GM23338 (cell line): ENCODE measurements around the gene UBL7. TPM values are rescaled to one million over a fixed set of nuclear protein-coding genes. Genes with fewer than 3 reads are reported as not detected.

Source experiments
- ATAC-seq: fragments of 200-7000 bp; cut with Tn5 transposase; 3 replicates; pipeline ENCODE4 v1.9.1; 2020
- DNase-seq: peaks from one replicate; pipeline ENCODE4 v3.0.0-alpha.2; 2015; ENCODE audit warnings: low spot score
- H2AFZ ChIP-seq: fragments of 200-600 bp; sonication (generic); 2 replicates; pipeline ENCODE4 v1.8.0; 2016; ENCODE audit warnings: antibody characterized with exemption, mild to moderate bottlenecking, moderate library complexity
- H3F3A ChIP-seq: fragments of 200-600 bp; sonication (generic); replicated peaks from 2 replicates; pipeline ENCODE4 v1.8.0; 2017; ENCODE audit warnings: antibody characterized with exemption, mixed run types, low read depth
- H3K27ac ChIP-seq: fragments of 200-600 bp; sonication (generic); 2 replicates; pipeline ENCODE4 v1.6.1; 2016; ENCODE audit warnings: low read depth
- H3K27me3 ChIP-seq: fragments of 200-600 bp; sonication (generic); 2 replicates; pipeline ENCODE4 v1.8.0; 2016; ENCODE audit warnings: mild to moderate bottlenecking, mixed run types, moderate library complexity; ENCODE audit not compliant: insufficient read depth
- H3K36me3 ChIP-seq: fragments of 200-600 bp; sonication (generic); 2 replicates; pipeline ENCODE4 v1.8.0; 2016; ENCODE audit warnings: mild to moderate bottlenecking; ENCODE audit not compliant: insufficient read depth
- H3K4me1 ChIP-seq: fragments of 200-600 bp; sonication (generic); 2 replicates; pipeline ENCODE4 v1.8.0; 2016; ENCODE audit warnings: mild to moderate bottlenecking, moderate library complexity; ENCODE audit not compliant: insufficient read depth
- H3K4me2 ChIP-seq: fragments of 200-600 bp; sonication (generic); 2 replicates; pipeline ENCODE4 v1.7.1; 2017; ENCODE audit warnings: mixed run types
- H3K4me3 ChIP-seq: fragments of 200-600 bp; sonication (generic); 2 replicates; pipeline ENCODE4 v1.6.1; 2016; ENCODE audit warnings: mixed run types
- H3K79me2 ChIP-seq: fragments of 200-600 bp; sonication (generic); replicated peaks from 2 replicates; pipeline ENCODE4 v1.8.0; 2017; ENCODE audit warnings: mild to moderate bottlenecking; ENCODE audit not compliant: insufficient read depth
- H3K9me2 ChIP-seq: fragments of 200-600 bp; sonication (generic); 2 replicates; pipeline ENCODE4 v1.8.0; 2017; ENCODE audit not compliant: insufficient read depth
- H4K20me1 ChIP-seq: fragments of 200-600 bp; sonication (generic); replicated peaks from 2 replicates; pipeline ENCODE4 v1.8.0; 2017; ENCODE audit warnings: mild to moderate bottlenecking; ENCODE audit not compliant: insufficient read depth
- H3K27ac Mint-ChIP-seq: 2 replicates; pipeline ENCODE4 v1.8.0; 2020; ENCODE audit warnings: inconsistent platforms, mild to moderate bottlenecking, moderate library complexity, mixed read lengths
- H3K27me3 Mint-ChIP-seq: 3 replicates; pipeline ENCODE4 v1.8.0; 2022; ENCODE audit warnings: low read depth, mild to moderate bottlenecking, moderate library complexity, mixed read lengths, inconsistent platforms; ENCODE audit not compliant: insufficient read depth, poor library complexity
- H3K36me3 Mint-ChIP-seq: 3 replicates; pipeline ENCODE4 v1.8.0; 2021; ENCODE audit warnings: low read depth, mild to moderate bottlenecking, inconsistent platforms, moderate library complexity, mixed read lengths
- H3K4me1 Mint-ChIP-seq: 3 replicates; pipeline ENCODE4 v1.8.0; 2020; ENCODE audit warnings: mild to moderate bottlenecking, inconsistent platforms, mixed read lengths
- H3K4me3 Mint-ChIP-seq: 3 replicates; pipeline ENCODE4 v1.8.0; 2021; ENCODE audit warnings: moderate library complexity, mild to moderate bottlenecking, inconsistent platforms, mixed read lengths
- H3K9me3 Mint-ChIP-seq: 3 replicates; pipeline ENCODE4 v1.8.0; 2020; ENCODE audit warnings: moderate library complexity, mild to moderate bottlenecking, inconsistent platforms, mixed read lengths
- CREB1 ChIP-seq: fragments of 250-450 bp; sonication (Bioruptor Pico); IDR thresholded peaks from 2 replicates; pipeline ENCODE4 v1.5.0; 2020; ENCODE audit warnings: low read depth, mild to moderate bottlenecking, moderate library complexity
- EZH2 ChIP-seq: fragments of 200-600 bp; sonication (generic); IDR thresholded peaks from one replicate; pipeline ENCODE4 v1.8.0; 2017; ENCODE audit warnings: antibody characterized with exemption, mild to moderate bottlenecking, low read depth; ENCODE audit not compliant: unreplicated experiment
- EZH2phosphoT487 ChIP-seq: fragments of 200-600 bp; sonication (generic); IDR thresholded peaks from one replicate; pipeline ENCODE4 v1.8.1; 2018; ENCODE audit warnings: antibody characterized with exemption; ENCODE audit not compliant: unreplicated experiment
- JUNB ChIP-seq: IDR thresholded peaks from one replicate; pipeline ENCODE4 v1.6.1; 2016; ENCODE audit warnings: antibody characterized with exemption; ENCODE audit not compliant: unreplicated experiment
- NANOG ChIP-seq: IDR thresholded peaks from 2 replicates; pipeline ENCODE4 v1.6.1; 2016; ENCODE audit warnings: antibody characterized with exemption, borderline replicate concordance
- POLR2AphosphoS5 ChIP-seq: IDR thresholded peaks from 2 replicates; pipeline ENCODE4 v1.6.1; 2016; ENCODE audit warnings: antibody characterized with exemption, low read depth
- STAT1 ChIP-seq: IDR thresholded peaks from one replicate; pipeline ENCODE4 v1.6.1; 2016; ENCODE audit warnings: antibody characterized with exemption; ENCODE audit not compliant: unreplicated experiment
- ZNF114 ChIP-seq: fragments of 250-450 bp; sonication (Bioruptor Pico); IDR thresholded peaks from 2 replicates; pipeline ENCODE4 v1.5.0; 2020; ENCODE audit warnings: mild to moderate bottlenecking, moderate library complexity
- ZNF331 ChIP-seq: fragments of 250-450 bp; sonication (Bioruptor Pico); IDR thresholded peaks from 2 replicates; pipeline ENCODE4 v1.5.0; 2020; ENCODE audit warnings: low read depth, mild to moderate bottlenecking, moderate library complexity
- polyA plus RNA-seq: library from polyadenylated mRNA; unstranded; fragments of >200 nt; fragmentation: Nextera tagmentation; extraction: Ambion mirVana; gene quantifications from 2 replicates; pipeline ENCODE4 v1.2.1, GENCODE V29; 2016
- total RNA-seq: library from RNA; depleted of rRNA; stranded (reverse); fragments of >200 nt; shearing (Covaris generic); gene quantifications from 2 replicates; pipeline ENCODE4 v1.2.3, GENCODE V29; 2014
- TF ChIP-seq, protein P1 (sequence below), 2 experiments: fragments of 200-600 bp in 1 of 2; sonication (generic) in 1 of 2; conservative IDR thresholded peaks; 2 replicates each; pipeline versions ENCODE4 v1.5.1 to v1.6.1; 2016 to 2017; ENCODE audit warnings: antibody characterized with exemption in 2 of 2, low read depth in 2 of 2, mild to moderate bottlenecking in 2 of 2, moderate library complexity in 1 of 2
- TF ChIP-seq, protein P2 (sequence below): IDR thresholded peaks from one replicate; pipeline ENCODE4 v1.6.1; 2018; ENCODE audit warnings: antibody characterized with exemption; ENCODE audit not compliant: unreplicated experiment
- TF ChIP-seq, protein P3 (sequence below): fragments of 250-450 bp; sonication (Bioruptor Pico); IDR thresholded peaks from 2 replicates; pipeline ENCODE4 v1.5.0; 2020; ENCODE audit warnings: mild to moderate bottlenecking, moderate library complexity
- TF ChIP-seq, protein P4 (sequence below): IDR thresholded peaks from 2 replicates; pipeline ENCODE4 v1.6.1; 2016; ENCODE audit warnings: antibody characterized with exemption

The UBL7 gene
- total and polyA plus RNA-seq, 2 experiments from 2014 or later: 73.7 to 99.2 TPM

DNA sequence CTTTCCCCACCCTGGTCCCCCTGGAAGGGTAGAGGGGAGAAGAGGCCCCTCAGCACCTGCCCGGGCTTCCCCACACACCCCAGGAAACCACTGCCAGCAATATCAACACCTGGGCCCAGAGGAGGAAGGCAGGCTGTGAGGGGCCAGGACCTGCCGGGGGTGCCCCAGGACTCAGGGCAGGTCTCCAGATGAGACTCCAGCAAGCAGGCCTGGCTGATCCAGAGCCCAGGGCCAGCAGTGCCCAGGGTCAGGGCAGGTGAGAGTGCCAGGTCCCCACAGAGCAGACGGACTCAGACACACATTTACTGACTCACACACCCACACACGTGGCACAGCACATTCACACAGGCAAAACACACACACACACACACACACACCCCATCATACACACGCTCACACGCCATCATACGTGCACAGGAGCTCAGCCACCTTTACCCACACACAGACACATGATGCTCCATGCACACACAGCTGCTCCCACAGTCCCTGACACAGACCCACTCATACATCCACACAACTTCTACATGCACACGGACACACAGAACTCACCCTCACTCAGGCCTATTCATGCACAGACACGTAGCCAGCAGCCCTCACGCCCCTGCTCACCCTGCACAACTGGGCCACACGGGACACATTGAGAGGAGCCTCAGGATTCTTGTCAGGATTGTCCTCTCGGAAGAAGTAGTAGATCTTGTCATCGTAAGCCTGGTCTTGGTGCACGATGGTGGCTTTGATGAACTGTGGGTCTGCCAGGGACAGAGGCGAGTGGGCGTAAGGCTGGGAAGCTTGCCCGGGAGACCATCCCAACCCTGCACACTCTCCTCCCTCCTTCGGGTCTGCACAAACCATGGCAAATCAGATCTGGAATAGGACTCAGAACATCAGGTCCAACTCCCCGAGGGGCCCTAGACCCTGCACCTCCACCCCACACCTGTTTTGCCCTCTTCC lies 44.7 kb downstream of the UBL7 start:
- H3K27ac Mint-ChIP-seq: no peak overlapping the region; the same call in 1 of the 2 replicates
- no peak overlapping the region for H3K4me2 ChIP-seq
- no peak overlapping the region for H3K4me3 Mint-ChIP-seq

More for the DNA sequence above, 44.7 kb downstream of the UBL7 start:
- Histone ChIP-seq H3K27me3 (no peaks in the 10 kb centered on the region), H4K20me1 (no peaks in the 10 kb centered on the region; the same call in 1 of the 2 replicates), H3F3A (no peaks in the 10 kb centered on the region), H3K9me2 (no peaks in the 10 kb centered on the region), H3K4me1 (peaks cover 6% of the 10 kb centered on the region; the same call in 1 of the 2 replicates), H3K36me3 (no peaks in the 10 kb centered on the region), H3K79me2 (peaks cover 12% of the 10 kb centered on the region), H3K27ac (no peak overlapping the region), H3K4me3 (no peak overlapping the region), H2AFZ (no peak overlapping the region)
- H3K4me1 Mint-ChIP-seq: peaks cover 10% of the 10 kb centered on the region; the same call in 2 of the 3 replicates
- TF ChIP-seq, protein P1, sequence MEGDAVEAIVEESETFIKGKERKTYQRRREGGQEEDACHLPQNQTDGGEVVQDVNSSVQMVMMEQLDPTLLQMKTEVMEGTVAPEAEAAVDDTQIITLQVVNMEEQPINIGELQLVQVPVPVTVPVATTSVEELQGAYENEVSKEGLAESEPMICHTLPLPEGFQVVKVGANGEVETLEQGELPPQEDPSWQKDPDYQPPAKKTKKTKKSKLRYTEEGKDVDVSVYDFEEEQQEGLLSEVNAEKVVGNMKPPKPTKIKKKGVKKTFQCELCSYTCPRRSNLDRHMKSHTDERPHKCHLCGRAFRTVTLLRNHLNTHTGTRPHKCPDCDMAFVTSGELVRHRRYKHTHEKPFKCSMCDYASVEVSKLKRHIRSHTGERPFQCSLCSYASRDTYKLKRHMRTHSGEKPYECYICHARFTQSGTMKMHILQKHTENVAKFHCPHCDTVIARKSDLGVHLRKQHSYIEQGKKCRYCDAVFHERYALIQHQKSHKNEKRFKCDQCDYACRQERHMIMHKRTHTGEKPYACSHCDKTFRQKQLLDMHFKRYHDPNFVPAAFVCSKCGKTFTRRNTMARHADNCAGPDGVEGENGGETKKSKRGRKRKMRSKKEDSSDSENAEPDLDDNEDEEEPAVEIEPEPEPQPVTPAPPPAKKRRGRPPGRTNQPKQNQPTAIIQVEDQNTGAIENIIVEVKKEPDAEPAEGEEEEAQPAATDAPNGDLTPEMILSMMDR (conservative IDR thresholded peaks at IDR 0.05; ENCODE audit: low read depth in 2 of 2): no peak
- TF ChIP-seq, protein P2, sequence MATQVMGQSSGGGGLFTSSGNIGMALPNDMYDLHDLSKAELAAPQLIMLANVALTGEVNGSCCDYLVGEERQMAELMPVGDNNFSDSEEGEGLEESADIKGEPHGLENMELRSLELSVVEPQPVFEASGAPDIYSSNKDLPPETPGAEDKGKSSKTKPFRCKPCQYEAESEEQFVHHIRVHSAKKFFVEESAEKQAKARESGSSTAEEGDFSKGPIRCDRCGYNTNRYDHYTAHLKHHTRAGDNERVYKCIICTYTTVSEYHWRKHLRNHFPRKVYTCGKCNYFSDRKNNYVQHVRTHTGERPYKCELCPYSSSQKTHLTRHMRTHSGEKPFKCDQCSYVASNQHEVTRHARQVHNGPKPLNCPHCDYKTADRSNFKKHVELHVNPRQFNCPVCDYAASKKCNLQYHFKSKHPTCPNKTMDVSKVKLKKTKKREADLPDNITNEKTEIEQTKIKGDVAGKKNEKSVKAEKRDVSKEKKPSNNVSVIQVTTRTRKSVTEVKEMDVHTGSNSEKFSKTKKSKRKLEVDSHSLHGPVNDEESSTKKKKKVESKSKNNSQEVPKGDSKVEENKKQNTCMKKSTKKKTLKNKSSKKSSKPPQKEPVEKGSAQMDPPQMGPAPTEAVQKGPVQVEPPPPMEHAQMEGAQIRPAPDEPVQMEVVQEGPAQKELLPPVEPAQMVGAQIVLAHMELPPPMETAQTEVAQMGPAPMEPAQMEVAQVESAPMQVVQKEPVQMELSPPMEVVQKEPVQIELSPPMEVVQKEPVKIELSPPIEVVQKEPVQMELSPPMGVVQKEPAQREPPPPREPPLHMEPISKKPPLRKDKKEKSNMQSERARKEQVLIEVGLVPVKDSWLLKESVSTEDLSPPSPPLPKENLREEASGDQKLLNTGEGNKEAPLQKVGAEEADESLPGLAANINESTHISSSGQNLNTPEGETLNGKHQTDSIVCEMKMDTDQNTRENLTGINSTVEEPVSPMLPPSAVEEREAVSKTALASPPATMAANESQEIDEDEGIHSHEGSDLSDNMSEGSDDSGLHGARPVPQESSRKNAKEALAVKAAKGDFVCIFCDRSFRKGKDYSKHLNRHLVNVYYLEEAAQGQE: no peak
- TF ChIP-seq EZH2 (no peak), POLR2AphosphoS5 (no peak), EZH2phosphoT487 (no peak), NANOG (no peak), JUNB (no peak), ZNF114 (CRISPR knock-in tag) (no peak), CREB1 (no peak), ZNF331 (CRISPR knock-in tag) (no peak), STAT1 (no peak)
- TF ChIP-seq, protein P3, sequence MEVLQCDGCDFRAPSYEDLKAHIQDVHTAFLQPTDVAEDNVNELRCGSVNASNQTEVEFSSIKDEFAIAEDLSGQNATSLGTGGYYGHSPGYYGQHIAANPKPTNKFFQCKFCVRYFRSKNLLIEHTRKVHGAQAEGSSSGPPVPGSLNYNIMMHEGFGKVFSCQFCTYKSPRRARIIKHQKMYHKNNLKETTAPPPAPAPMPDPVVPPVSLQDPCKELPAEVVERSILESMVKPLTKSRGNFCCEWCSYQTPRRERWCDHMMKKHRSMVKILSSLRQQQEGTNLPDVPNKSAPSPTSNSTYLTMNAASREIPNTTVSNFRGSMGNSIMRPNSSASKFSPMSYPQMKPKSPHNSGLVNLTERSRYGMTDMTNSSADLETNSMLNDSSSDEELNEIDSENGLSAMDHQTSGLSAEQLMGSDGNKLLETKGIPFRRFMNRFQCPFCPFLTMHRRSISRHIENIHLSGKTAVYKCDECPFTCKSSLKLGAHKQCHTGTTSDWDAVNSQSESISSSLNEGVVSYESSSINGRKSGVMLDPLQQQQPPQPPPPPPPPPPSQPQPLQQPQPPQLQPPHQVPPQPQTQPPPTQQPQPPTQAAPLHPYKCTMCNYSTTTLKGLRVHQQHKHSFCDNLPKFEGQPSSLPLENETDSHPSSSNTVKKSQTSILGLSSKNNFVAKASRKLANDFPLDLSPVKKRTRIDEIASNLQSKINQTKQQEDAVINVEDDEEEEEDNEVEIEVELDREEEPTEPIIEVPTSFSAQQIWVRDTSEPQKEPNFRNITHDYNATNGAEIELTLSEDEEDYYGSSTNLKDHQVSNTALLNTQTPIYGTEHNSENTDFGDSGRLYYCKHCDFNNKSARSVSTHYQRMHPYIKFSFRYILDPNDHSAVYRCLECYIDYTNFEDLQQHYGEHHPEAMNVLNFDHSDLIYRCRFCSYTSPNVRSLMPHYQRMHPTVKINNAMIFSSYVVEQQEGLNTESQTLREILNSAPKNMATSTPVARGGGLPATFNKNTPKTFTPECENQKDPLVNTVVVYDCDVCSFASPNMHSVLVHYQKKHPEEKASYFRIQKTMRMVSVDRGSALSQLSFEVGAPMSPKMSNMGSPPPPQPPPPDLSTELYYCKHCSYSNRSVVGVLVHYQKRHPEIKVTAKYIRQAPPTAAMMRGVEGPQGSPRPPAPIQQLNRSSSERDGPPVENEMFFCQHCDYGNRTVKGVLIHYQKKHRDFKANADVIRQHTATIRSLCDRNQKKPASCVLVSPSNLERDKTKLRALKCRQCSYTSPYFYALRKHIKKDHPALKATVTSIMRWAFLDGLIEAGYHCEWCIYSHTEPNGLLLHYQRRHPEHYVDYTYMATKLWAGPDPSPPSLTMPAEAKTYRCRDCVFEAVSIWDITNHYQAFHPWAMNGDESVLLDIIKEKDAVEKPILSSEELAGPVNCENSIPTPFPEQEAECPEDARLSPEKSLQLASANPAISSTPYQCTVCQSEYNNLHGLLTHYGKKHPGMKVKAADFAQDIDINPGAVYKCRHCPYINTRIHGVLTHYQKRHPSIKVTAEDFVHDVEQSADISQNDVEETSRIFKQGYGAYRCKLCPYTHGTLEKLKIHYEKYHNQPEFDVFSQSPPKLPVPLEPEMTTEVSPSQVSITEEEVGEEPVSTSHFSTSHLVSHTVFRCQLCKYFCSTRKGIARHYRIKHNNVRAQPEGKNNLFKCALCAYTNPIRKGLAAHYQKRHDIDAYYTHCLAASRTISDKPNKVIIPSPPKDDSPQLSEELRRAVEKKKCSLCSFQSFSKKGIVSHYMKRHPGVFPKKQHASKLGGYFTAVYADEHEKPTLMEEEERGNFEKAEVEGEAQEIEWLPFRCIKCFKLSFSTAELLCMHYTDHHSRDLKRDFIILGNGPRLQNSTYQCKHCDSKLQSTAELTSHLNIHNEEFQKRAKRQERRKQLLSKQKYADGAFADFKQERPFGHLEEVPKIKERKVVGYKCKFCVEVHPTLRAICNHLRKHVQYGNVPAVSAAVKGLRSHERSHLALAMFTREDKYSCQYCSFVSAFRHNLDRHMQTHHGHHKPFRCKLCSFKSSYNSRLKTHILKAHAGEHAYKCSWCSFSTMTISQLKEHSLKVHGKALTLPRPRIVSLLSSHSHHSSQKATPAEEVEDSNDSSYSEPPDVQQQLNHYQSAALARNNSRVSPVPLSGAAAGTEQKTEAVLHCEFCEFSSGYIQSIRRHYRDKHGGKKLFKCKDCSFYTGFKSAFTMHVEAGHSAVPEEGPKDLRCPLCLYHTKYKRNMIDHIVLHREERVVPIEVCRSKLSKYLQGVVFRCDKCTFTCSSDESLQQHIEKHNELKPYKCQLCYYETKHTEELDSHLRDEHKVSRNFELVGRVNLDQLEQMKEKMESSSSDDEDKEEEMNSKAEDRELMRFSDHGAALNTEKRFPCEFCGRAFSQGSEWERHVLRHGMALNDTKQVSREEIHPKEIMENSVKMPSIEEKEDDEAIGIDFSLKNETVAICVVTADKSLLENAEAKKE (CRISPR knock-in tag): no peak
- TF ChIP-seq, protein P4, sequence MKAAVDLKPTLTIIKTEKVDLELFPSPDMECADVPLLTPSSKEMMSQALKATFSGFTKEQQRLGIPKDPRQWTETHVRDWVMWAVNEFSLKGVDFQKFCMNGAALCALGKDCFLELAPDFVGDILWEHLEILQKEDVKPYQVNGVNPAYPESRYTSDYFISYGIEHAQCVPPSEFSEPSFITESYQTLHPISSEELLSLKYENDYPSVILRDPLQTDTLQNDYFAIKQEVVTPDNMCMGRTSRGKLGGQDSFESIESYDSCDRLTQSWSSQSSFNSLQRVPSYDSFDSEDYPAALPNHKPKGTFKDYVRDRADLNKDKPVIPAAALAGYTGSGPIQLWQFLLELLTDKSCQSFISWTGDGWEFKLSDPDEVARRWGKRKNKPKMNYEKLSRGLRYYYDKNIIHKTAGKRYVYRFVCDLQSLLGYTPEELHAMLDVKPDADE: no peak
- ATAC-seq: no peak
- no peak for DNase-seq
- H3K36me3 Mint-ChIP-seq: peaks cover 10% of the 10 kb centered on the region
- H3K27me3 Mint-ChIP-seq: peaks cover 6% of the 10 kb centered on the region
- H3K9me3 Mint-ChIP-seq: no peaks in the 10 kb centered on the region; the same call in 2 of the 3 replicates
